ENCODE data around the gene CYP2W1.
"Not testable (repeated sequence)": the region's sequence is repeated elsewhere in the genome, so short reads cannot be mapped to it uniquely, and the experiment has no call there.

CYP2W1 gene

GRCh38 chr7:952548-953441, 30.2 kb upstream of the CYP2W1 start:
- DNase-seq = no peak

DNA sequence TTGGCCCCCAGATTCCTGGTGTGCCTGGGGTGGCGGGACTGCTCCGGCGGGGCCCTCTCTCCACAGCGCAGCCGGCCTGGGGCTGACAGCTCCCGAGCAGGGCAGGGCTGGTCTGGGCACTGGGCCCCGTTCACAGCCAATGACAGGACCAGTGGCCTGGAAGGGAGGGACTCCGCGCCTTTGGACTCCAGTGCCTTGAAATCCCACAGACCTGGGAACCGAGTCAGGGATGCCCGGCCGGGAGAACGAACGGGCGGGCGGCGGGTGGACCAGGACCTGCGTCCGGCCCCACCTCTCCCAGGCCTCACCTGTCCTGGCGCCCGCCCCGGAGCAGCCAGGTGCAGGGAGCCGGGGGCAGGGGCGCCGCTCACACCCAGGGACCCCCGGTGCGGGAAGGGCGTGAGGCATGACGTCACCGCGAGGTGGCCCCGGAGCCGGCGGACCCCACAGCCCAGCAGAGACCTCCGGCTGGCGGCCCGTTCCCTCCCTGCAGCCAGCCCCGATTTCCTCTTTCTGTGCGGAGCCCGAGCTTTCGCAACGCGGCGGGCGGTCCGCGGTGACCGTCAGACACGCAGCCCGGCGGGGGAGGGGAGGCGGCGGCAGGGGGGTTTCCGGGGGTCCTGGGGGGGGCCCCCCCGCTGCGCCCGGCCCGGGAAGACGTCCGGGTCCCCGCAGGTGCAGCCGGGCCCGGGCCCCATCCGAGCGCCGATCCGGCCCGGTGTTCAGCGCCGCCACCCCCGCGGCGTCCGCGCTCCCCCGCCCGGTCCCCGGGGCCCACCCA, 29.2 kb upstream of the CYP2W1 start:
- no peak for DNase-seq

DNA sequence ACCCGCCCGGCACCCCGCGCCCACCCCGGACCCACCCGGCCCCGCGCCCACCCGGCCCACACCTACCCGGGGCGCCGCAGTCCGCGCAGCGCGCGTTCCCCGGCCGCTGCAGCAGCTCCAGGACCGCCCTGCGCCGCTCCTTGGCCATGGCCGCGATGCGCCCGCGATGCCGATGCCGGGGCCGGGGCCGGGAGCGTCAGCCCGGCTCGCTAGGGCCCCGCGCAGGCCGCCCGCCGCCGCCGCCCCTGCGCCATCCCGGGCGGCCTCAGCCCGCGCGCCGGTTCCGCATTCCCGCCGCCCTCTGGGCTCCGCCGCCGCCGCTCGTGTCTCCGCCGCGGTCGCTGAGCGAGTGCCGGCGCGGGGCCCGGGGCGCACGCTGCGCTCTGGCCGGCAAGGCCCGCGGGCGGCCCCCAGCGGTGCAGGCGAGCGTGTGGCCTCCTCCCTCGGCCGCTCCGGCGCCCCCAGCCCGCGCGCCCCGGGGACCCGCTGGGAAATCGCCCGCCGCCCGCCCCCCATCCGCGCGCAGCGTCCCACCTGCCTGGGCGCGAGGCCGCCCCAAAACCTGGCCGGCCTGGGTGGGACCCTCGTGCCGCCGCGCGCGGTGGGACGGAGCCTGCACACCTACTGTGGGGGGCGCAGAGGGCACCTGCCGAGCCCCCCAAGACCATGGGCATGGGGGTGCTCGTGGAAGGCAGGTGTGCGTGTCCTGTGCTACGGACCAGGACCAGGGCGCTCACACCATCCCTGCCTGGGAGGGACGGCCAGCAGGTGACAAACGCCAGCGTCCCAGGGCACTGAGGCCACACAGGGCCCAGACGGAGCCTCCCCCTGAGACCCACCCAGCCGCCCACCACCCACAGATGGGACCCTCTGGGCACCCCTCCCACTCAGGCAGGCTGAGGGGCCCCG, 28.4 kb upstream of the CYP2W1 start, which contains the start of gene ADAP1:
TSS of gene ADAP1 (minus strand) at position 351 of the 909 bp plus-strand sequence. CDS start at position 148, 203 bp downstream.
- DNase-seq = no peak

DNA sequence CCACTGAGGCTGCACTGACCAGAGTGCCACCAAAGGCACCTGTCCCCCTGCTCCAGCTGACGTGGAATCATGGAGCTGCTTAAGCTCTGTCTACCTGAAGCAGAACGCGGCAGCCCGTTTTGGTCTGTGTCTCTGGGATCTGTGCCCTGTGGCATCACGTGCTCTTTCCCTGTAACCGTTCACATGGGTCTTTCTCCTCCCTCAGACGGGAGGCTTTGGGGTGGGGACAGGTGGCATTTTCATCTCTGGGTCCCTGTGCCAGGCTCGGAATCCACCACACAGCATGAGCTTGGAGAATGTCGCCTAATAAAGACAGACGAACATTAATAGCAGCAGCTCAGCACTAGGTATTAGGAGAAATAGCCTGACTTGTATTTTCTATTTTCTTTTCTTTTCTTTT, 26.9 kb upstream of the CYP2W1 start:
- peak; percentile 87 for DNase-seq

DNA sequence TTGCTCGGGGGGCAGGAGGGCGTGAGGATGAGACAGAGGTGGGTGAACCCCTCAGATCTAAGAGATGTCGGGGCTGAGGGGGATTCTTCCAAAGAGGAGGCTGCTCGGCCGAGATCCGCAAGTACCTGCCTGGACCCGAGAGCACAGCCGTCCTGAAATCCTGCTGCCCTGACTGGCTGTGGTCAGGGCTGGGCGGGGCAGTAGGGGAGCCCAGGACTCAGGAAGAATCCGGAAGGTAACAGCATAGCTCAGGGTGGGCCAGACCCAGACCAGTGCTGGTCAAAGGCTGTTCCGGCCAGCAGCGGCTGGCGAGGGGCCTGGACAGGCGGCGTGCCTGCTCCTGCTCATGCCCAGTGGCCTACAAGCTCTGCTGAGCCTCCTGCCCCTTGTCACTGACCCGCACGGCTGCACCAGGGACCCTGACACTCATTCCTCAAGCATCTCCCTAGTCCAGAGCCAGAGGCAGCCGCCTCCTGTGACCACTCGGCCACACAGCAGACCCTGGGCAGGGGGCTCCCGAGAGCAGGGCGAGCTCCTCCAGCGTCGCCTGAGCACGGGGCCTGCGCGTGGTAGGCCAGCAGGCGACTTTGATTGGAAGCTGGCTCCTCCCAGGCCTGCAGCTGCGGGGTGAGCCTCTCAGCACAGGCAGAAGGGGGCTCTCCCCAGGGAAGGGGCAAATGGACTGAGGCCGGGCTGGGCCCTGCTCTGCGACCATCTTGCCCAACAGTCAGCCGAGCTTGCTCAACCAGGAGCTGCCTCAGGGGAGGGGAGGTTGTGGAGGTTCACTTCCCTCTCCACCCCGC, 25.4 kb upstream of the CYP2W1 start:
- DNase-seq = no peak

DNA sequence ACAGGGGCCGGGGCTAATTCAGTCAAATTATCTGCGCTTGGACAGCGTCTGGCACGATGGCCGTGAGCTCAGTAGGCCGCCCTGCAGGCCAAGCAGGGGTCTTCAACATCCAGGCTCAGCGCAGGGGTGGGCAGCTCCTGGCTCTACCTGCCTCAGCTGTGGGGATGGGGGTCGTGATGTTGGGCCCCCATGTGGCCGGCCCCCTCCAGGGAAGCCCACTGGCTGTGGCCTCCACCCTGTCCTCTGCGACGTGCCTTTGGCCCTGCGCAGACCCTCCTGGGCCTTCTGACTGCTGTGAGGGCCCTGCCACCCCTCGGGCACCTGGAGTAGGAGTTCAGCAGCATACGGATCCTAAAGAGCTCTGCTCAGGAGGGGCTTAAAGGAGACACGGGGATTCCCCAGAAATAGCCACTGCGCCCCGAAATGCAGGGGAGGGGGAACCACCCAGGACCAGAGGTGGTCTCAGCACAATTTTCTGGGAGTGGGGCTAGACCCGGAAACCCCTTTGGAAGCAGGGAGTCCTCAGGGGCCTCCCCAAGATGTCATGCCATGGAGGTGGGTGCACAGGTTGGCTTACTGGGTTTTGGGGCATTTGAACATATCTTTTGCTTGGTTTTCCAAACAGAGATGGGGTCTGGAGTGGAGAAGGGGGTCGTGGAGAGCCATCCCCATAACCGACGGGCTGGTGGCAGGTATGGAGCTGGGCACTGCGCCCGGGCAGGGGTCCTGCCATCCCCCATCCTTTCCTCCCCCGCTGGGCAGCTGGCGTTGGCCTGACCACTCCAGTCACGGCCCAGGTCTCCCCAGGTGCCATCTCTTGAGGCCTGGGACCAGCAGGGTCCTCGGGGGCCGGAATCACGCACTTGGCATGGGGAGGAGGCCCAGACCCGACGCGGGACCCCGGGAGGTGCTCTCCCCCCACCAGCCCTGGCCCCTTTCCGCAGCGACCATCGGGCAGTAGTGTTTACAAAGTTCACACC, 24.5 kb upstream of the CYP2W1 start:
- no peak for DNase-seq

- DNase-seq = no peak
Measured at GRCh38 chr7:959271-959670, 23.7 kb upstream of the CYP2W1 start.

DNA sequence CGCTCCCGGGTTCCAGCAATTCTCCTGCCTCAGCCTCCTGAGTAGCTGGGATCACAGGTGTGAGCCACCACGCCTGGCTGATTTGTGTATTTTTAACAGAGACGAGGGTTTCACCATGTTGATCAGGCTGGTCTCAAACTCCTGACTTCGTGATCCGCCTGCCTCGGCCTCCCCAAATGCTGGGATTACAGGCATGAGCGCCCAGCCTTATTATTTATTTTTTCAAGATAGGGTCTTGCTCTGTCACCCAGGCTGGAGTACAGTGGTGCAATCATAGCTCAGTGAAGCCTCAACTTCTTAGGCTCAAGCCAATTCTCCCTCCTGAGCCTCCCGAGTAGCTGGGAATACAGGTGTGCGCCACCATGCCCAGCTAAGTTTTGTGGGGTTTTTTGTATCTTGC, 23.2 kb upstream of the CYP2W1 start:
- not testable (repeated sequence) for DNase-seq

- DNase-seq = peak; percentile 24
Measured at GRCh38 chr7:960269-960871, 22.6 kb upstream of the CYP2W1 start.

DNA sequence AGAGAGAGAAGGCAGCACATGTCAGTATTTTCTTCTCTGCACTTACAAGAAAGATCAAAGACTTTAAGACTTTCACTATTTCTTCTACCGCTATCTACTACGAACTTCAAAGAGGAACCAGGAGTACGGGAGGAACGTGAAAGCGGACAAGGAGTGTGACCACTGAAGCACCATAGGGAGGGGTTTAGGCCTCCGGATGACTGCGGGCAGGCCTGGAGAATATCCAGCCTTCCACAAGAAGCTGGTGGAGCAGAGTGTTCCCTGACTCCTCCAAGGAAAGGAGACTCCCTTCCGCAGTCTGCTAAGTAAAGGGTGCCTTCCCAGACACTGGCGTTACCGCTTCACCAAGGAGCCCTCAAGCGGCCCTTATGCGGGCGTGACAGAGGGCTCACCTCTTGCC, 22.0 kb upstream of the CYP2W1 start:
- DNase-seq = not testable (repeated sequence)

DNA sequence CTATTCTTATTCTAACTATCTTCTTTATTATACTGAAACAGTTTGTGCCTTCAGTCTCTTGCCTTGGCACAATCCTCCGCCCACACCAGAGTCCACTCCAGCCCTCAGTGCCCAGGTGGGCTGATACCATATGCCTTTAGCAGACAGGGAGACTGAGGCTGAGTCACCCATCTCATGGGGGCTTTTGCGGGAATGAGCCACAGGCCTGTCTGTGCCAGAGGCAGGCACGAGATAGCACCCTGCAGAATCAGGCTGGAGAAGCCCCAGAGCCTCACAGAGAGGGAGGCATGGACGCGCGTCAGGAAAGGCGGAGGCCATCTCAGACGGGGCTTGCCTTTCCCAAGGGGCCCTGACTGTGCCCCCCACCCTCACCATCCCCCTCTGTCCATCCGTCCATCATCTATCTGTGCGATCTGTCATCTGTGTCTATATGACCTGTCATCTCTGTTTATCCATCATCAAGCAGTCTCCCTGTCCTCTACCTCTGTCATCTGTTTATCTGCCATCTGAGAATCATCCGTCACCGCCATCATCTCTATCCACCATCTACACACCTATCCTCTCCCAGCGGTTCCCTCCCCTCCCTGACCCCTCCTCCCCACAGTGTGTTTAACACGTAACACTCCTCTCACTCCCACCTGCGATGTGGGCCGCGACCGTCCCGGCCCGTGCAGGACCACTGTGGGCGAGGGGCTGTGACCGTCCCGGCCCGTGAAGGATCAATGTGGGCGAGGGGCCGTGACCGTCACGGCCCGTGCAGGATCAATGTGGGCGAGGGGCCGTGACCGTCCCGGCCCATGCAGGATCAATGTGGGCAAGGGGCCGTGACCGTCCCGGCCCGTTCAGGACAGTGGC, 21.2 kb upstream of the CYP2W1 start:
- no peak for DNase-seq

GRCh38 chr7:962401-963081, 20.4 kb upstream of the CYP2W1 start:
- no peak for DNase-seq

DNA sequence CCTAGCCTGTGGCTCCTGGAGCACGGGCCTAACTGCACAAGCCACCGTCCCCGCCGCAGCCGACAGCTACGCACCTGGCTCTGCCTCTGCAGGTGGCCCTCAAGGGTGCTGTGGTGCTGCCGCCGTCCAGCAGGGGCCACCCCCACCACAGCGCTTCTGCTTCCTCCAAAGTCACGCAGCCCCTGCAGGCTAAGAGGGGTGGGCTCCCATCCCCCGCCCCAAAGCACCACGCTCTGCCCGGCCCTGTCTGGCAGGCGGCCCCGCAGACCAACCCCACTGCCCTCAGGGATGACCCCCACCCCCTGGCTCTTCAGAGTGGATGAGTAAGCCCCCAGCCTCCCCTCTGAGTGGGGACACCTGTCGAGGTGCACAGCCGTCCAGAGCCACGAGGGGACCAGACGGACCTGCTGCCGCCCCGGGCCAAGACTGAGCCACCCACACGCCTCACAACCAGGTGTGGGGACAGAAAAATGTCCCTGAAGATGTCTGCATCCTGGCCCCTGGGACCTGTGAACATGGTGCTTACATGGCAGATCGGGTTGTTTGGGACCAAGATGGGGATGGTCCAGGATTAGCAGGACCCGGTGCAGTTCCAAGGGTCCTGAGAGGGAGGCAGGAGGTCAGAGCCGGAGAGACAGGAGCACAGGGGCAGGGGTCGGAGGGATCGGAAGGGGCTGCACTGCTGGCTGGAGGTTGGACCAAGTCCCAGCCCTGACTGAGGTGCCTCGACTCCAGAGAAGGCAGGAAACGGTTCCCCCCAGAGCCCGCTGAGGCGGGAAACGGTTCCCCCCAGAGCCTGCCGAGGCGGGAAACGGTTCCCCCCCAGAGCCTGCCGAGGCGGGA, 19.5 kb upstream of the CYP2W1 start:
- DNase-seq = no peak

- DNase-seq = peak; percentile 29
Measured at GRCh38 chr7:964401-965231, 18.4 kb upstream of the CYP2W1 start.

GRCh38 chr7:966291-967069, 16.5 kb upstream of the CYP2W1 start:
- no peak for DNase-seq

Measured in NCI-H1694 treated with DMSO at 0.1 percent for 48 hours (cell line).